K562 (cell line): ENCODE data around the gene IRGQ. TPM values are rescaled to one million over a fixed set of nuclear protein-coding genes. Genes with fewer than 3 reads are reported as not detected.

Source experiments
- CBFB ChIP-seq: sonication (generic); formaldehyde crosslinking; IDR thresholded peaks from 2 replicates; pipeline ENCODE4 v1.4.0; 2020; ENCODE audit warnings: mild to moderate bottlenecking, missing genetic modification reagents
- CEBPG ChIP-seq, 3 experiments: fragments of 200-800 bp in 1 of 3; sonication (Bioruptor generic) in 1 of 3; sonication (generic) in 1 of 3; formaldehyde crosslinking in 1 of 3; IDR thresholded peaks in 2 of 3; conservative IDR thresholded peaks in 1 of 3; 2 replicates each; pipeline versions ENCODE4 v1.6.1 to v1.8.0; 2016 to 2022; ENCODE audit warnings: missing compliant biosample characterization in 2 of 3, missing genetic modification characterization in 2 of 3, mild to moderate bottlenecking in 1 of 3, missing genetic modification reagents in 1 of 3
- CTCFL ChIP-seq: IDR thresholded peaks from 2 replicates; pipeline ENCODE4 v1.6.1; 2011; ENCODE audit warnings: borderline replicate concordance, low read depth, mild to moderate bottlenecking, moderate library complexity, low read length; ENCODE audit not compliant: insufficient read depth, poor library complexity, severe bottlenecking
- CXXC5 ChIP-seq: fragments of 250-450 bp; sonication (Bioruptor Pico); IDR thresholded peaks from 2 replicates; pipeline ENCODE4 v1.8.0; 2022; ENCODE audit warnings: inconsistent platforms, mild to moderate bottlenecking, moderate library complexity
- DEAF1 ChIP-seq: fragments of 450-650 bp; formaldehyde crosslinking; IDR thresholded peaks from 2 replicates; pipeline ENCODE4 v1.4.0; 2020; ENCODE audit warnings: mild to moderate bottlenecking, moderate library complexity
- EP300 ChIP-seq: IDR thresholded peaks from 2 replicates; pipeline ENCODE4 v1.6.1; 2012; ENCODE audit warnings: low read length, improper control_type of control experiment
- GABPB1 ChIP-seq: sonication (generic); formaldehyde crosslinking; IDR thresholded peaks from 2 replicates; pipeline ENCODE4 v1.8.0; 2022; ENCODE audit warnings: mild to moderate bottlenecking, missing genetic modification reagents
- HCFC1 ChIP-seq: IDR thresholded peaks from 2 replicates; pipeline ENCODE4 v1.6.1; 2012; ENCODE audit warnings: low read depth, low read length, improper control_type of control experiment
- IRF1 ChIP-seq: sonication (generic); formaldehyde crosslinking; IDR thresholded peaks from 2 replicates; pipeline ENCODE4 v1.8.0; 2022; ENCODE audit warnings: missing genetic modification reagents, mild to moderate bottlenecking, borderline replicate concordance
- MYBL2 ChIP-seq, 2 experiments: fragments of 450-650 bp in 1 of 2; sonication (generic) in 1 of 2; formaldehyde crosslinking in 1 of 2; IDR thresholded peaks; 2 replicates each; pipeline versions ENCODE4 v1.6.1 to v1.8.1; 2017 to 2022; ENCODE audit warnings: borderline replicate concordance in 1 of 2, inconsistent platforms in 1 of 2, low read depth in 1 of 2, mild to moderate bottlenecking in 1 of 2, missing genetic modification reagents in 1 of 2, moderate library complexity in 1 of 2
- TAF7 ChIP-seq: fragments of 450-650 bp; IDR thresholded peaks from 2 replicates; pipeline ENCODE4 v1.6.1; 2016; ENCODE audit warnings: missing genetic modification characterization, missing compliant biosample characterization
- ZFPM2 ChIP-seq: fragments of 250-450 bp; sonication (Bioruptor Pico); IDR thresholded peaks from 2 replicates; pipeline ENCODE4 v1.5.1; 2022; ENCODE audit warnings: mild to moderate bottlenecking
- ZZZ3 ChIP-seq: fragments of 450-650 bp; IDR thresholded peaks from 2 replicates; pipeline ENCODE4 v1.6.1; 2016; ENCODE audit warnings: antibody characterized with exemption, mild to moderate bottlenecking, moderate library complexity
- polyA plus RNA-seq, 8 experiments: library from polyadenylated mRNA; depleted of rRNA in 4 of 8; stranded (reverse) in 5 of 8; unstranded in 3 of 8; fragments of >200 nt; fragmentation: Nextera tagmentation in 2 of 8; fragmentation: Illumina TruSeq in 1 of 8; extraction: Ambion mirVana in 2 of 8; extraction: Trizol in 1 of 8; gene quantifications; 2 replicates each; pipeline versions ENCODE4 v1.2.1 to v1.2.3, GENCODE V29; 2011 to 2014; ENCODE audit warnings: inconsistent platforms in 1 of 8, missing spikeins in 1 of 8
- total RNA-seq, 7 experiments: library from RNA; depleted of rRNA in 6 of 7; stranded (reverse); fragments of >200 nt in 6 of 7; fragmentation: Illumina TruSeq in 2 of 7; extraction: Trizol in 2 of 7; gene quantifications; 2 replicates each; pipeline versions ENCODE4 v1.2.1 to v1.2.3, GENCODE V29; 2011 to 2021; ENCODE audit warnings: low replicate concordance in 1 of 7
- TF ChIP-seq, protein P1 (sequence below): sonication (generic); formaldehyde crosslinking; IDR thresholded peaks from 2 replicates; pipeline ENCODE4 v1.8.0; 2023; ENCODE audit warnings: mild to moderate bottlenecking, missing genetic modification reagents
- TF ChIP-seq, protein P2 (sequence below): sonication (generic); formaldehyde crosslinking; IDR thresholded peaks from 2 replicates; pipeline ENCODE4 v1.8.0; 2022; ENCODE audit warnings: missing genetic modification reagents, mild to moderate bottlenecking, moderate library complexity, borderline replicate concordance

IRGQ gene
- total and polyA plus RNA-seq, 9 of the 15 experiments (the other 6 are each of a cell fraction or from before 2014, with no cell fraction given), result 3.5 to 19.2 (median 7.9) TPM

- TF ChIP-seq, protein P1, sequence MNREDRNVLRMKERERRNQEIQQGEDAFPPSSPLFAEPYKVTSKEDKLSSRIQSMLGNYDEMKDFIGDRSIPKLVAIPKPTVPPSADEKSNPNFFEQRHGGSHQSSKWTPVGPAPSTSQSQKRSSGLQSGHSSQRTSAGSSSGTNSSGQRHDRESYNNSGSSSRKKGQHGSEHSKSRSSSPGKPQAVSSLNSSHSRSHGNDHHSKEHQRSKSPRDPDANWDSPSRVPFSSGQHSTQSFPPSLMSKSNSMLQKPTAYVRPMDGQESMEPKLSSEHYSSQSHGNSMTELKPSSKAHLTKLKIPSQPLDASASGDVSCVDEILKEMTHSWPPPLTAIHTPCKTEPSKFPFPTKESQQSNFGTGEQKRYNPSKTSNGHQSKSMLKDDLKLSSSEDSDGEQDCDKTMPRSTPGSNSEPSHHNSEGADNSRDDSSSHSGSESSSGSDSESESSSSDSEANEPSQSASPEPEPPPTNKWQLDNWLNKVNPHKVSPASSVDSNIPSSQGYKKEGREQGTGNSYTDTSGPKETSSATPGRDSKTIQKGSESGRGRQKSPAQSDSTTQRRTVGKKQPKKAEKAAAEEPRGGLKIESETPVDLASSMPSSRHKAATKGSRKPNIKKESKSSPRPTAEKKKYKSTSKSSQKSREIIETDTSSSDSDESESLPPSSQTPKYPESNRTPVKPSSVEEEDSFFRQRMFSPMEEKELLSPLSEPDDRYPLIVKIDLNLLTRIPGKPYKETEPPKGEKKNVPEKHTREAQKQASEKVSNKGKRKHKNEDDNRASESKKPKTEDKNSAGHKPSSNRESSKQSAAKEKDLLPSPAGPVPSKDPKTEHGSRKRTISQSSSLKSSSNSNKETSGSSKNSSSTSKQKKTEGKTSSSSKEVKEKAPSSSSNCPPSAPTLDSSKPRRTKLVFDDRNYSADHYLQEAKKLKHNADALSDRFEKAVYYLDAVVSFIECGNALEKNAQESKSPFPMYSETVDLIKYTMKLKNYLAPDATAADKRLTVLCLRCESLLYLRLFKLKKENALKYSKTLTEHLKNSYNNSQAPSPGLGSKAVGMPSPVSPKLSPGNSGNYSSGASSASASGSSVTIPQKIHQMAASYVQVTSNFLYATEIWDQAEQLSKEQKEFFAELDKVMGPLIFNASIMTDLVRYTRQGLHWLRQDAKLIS, result no peak
- TF ChIP-seq CTCFL (peak; percentile 29), ZZZ3 (no peak), MYBL2 (IDR thresholded peaks at IDR 0.05; ENCODE audit: low read depth) (no peak), MYBL2 (CRISPR knock-in tag; IDR thresholded peaks at IDR 0.05; ENCODE audit: borderline replicate concordance) (no peak), GABPB1 (peak; percentile 70), CXXC5 (peak; percentile 24; the same call in 1 of the 2 replicates), CBFB (CRISPR knock-in tag) (peak; percentile 81), DEAF1 (peak; percentile 42; the same call in 1 of the 2 replicates), ZFPM2 (CRISPR knock-in tag) (no peak), HCFC1 (no peak), CEBPG (CRISPR knock-in tag; IDR thresholded peaks at IDR 0.05) (no peak), CEBPG (tag; conservative IDR thresholded peaks at IDR 0.05 in 1 of 2, IDR thresholded peaks at IDR 0.05 in 1 of 2) (no peak), IRF1 (CRISPR knock-in tag) (no peak), EP300 (no peak), TAF7 (tag) (no peak)
- TF ChIP-seq, protein P2, sequence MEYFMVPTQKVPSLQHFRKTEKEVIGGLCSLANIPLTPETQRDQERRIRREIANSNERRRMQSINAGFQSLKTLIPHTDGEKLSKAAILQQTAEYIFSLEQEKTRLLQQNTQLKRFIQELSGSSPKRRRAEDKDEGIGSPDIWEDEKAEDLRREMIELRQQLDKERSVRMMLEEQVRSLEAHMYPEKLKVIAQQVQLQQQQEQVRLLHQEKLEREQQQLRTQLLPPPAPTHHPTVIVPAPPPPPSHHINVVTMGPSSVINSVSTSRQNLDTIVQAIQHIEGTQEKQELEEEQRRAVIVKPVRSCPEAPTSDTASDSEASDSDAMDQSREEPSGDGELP (CRISPR knock-in tag), result peak; percentile 59; the same call in 1 of the 2 replicates
Measured at GRCh38 chr19:43594710-43595604, 977 bp downstream of the IRGQ start (continued).
